ENCODE results near the gene TNRC18.
A peak's percentile ranks its signal among the peaks of the same experiment; 100 is the strongest.
"Not testable (repeated sequence)": the region's sequence is repeated elsewhere in the genome, so short reads cannot be mapped to it uniquely, and the experiment has no call there.

TNRC18 gene

GRCh38 chr7:5365976-5366625 is 57.5 kb downstream of the TNRC18 start:
- H3K4me3 ChIP-seq (ENCODE audit: low read depth, low read length): not testable (repeated sequence)
- peak; percentile 89 for DNase-seq (ENCODE audit: low read depth)
- TF ChIP-seq, protein P1, sequence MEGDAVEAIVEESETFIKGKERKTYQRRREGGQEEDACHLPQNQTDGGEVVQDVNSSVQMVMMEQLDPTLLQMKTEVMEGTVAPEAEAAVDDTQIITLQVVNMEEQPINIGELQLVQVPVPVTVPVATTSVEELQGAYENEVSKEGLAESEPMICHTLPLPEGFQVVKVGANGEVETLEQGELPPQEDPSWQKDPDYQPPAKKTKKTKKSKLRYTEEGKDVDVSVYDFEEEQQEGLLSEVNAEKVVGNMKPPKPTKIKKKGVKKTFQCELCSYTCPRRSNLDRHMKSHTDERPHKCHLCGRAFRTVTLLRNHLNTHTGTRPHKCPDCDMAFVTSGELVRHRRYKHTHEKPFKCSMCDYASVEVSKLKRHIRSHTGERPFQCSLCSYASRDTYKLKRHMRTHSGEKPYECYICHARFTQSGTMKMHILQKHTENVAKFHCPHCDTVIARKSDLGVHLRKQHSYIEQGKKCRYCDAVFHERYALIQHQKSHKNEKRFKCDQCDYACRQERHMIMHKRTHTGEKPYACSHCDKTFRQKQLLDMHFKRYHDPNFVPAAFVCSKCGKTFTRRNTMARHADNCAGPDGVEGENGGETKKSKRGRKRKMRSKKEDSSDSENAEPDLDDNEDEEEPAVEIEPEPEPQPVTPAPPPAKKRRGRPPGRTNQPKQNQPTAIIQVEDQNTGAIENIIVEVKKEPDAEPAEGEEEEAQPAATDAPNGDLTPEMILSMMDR (IDR thresholded peaks at IDR 0.05; ENCODE audit: insufficient read depth, low read depth, low read length, missing control alignments): peak; percentile 91

GRCh38 chr7:5363729-5364128 is 59.9 kb downstream of the TNRC18 start:
- H3K4me3 ChIP-seq (ENCODE audit: low read depth, low read length): no peak overlapping the region
- DNase-seq (ENCODE audit: low read depth): peak; percentile 51
- TF ChIP-seq, protein P1 (IDR thresholded peaks at IDR 0.05; ENCODE audit: insufficient read depth, low read depth, low read length, missing control alignments): no peak

DNA sequence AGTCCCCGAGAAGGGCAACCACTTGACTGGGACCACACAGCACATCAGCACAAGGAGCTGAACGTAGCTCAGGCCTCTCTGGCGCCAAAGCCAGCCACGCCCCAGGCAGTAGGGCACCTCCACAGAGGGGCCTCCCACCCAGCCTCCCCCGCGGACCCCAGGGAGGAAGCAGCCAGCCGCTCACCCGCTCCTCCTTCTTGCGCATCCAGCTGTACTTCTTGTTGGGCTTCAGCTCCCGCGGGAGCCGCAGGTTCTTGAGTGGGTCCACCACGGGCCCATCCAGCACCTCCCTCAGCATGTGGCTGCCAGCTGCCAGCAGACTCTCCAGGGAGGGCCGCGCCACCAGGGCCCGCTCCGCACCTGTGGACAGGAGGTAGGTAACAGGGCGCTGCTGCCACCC is 61.2 kb downstream of the TNRC18 start:
- TF ChIP-seq, protein P1 (IDR thresholded peaks at IDR 0.05; ENCODE audit: insufficient read depth, low read depth, low read length, missing control alignments): no peak
- no peak overlapping the region for H3K4me3 ChIP-seq (ENCODE audit: low read depth, low read length)
- DNase-seq (ENCODE audit: low read depth): no peak

- no peak for DNase-seq (ENCODE audit: low read depth)
- TF ChIP-seq, protein P1 (IDR thresholded peaks at IDR 0.05; ENCODE audit: insufficient read depth, low read depth, low read length, missing control alignments): no peak
- H3K4me3 ChIP-seq (ENCODE audit: low read depth, low read length): no peak overlapping the region
Measured at GRCh38 chr7:5361446-5362127, 62.0 kb downstream of the TNRC18 start.

DNA sequence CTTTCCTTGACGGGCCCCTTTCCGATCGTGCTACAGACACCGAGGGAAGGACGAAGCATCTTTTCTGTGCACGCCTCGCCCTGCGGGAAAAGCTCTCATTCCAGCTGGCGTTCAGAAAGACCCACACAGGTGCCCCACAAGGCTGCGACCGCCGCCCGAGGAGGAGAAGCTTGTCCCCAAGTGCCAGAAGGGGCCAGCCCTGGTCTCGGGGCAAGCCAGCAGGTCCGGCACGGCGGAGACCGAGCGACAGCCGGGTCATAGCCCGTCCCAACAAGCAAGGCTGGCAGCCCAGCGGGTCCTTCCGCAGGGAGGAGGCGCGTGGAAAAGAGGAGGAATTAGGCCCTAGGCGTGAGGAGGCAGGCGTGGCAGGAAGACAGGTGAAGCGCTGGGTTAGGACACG is 62.7 kb downstream of the TNRC18 start:
- no peak for DNase-seq (ENCODE audit: low read depth)
- TF ChIP-seq, protein P1 (IDR thresholded peaks at IDR 0.05; ENCODE audit: insufficient read depth, low read depth, low read length, missing control alignments): no peak
- no peak overlapping the region for H3K4me3 ChIP-seq (ENCODE audit: low read depth, low read length)

- H3K4me3 ChIP-seq (ENCODE audit: low read depth, low read length): no peak overlapping the region
- no peak for DNase-seq (ENCODE audit: low read depth)
- TF ChIP-seq, protein P1 (IDR thresholded peaks at IDR 0.05; ENCODE audit: insufficient read depth, low read depth, low read length, missing control alignments): no peak
Measured at GRCh38 chr7:5360451-5360850, 63.2 kb downstream of the TNRC18 start.

GRCh38 chr7:5360021-5360420 is 63.6 kb downstream of the TNRC18 start:
- H3K4me3 ChIP-seq (ENCODE audit: low read depth, low read length); DNase-seq (ENCODE audit: low read depth): not testable (repeated sequence)
